ENCODE data around the gene NFASC.

- TF ChIP-seq, protein P1, sequence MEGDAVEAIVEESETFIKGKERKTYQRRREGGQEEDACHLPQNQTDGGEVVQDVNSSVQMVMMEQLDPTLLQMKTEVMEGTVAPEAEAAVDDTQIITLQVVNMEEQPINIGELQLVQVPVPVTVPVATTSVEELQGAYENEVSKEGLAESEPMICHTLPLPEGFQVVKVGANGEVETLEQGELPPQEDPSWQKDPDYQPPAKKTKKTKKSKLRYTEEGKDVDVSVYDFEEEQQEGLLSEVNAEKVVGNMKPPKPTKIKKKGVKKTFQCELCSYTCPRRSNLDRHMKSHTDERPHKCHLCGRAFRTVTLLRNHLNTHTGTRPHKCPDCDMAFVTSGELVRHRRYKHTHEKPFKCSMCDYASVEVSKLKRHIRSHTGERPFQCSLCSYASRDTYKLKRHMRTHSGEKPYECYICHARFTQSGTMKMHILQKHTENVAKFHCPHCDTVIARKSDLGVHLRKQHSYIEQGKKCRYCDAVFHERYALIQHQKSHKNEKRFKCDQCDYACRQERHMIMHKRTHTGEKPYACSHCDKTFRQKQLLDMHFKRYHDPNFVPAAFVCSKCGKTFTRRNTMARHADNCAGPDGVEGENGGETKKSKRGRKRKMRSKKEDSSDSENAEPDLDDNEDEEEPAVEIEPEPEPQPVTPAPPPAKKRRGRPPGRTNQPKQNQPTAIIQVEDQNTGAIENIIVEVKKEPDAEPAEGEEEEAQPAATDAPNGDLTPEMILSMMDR (IDR thresholded peaks at IDR 0.05): no peak
- TF ChIP-seq POLR2A (IDR thresholded peaks at IDR 0.05): no peak
These were observed 158.3 kb downstream of the NFASC start for GRCh38 chr1:205028924-205029323.
